DND-41 (cell line): Measurements from ENCODE around the gene GPR17.

ENCODE experiments used
- ATAC-seq: fragments of 200-7000 bp; cut with Tn5 transposase; 3 replicates; pipeline ENCODE4 v1.9.1; 2021; ENCODE audit warnings: low read depth; ENCODE audit not compliant: insufficient read depth
- DNase-seq: peaks from one replicate; pipeline ENCODE4 v3.0.0-alpha.2; 2020
- H2AFZ ChIP-seq: 2 replicates; pipeline ENCODE4 v1.6.0; 2012; ENCODE audit warnings: low read depth, low read length
- H3K27ac ChIP-seq: 2 replicates; pipeline ENCODE4 v1.5.1; 2012; ENCODE audit warnings: low read length, inconsistent platforms
- H3K27me3 ChIP-seq: fragments of 200-600 bp; sonication (generic); 2 replicates; pipeline ENCODE4 v1.6.0; 2012; ENCODE audit warnings: low read length, mild to moderate bottlenecking, inconsistent platforms; ENCODE audit not compliant: insufficient read depth, poor library complexity
- H3K36me3 ChIP-seq: 2 replicates; pipeline ENCODE4 v1.5.1; 2012; ENCODE audit warnings: low read length, inconsistent platforms; ENCODE audit not compliant: insufficient read depth
- H3K4me1 ChIP-seq: 2 replicates; pipeline ENCODE4 v1.5.1; 2012; ENCODE audit warnings: mild to moderate bottlenecking, low read length; ENCODE audit not compliant: insufficient read depth
- H3K4me2 ChIP-seq: 2 replicates; pipeline ENCODE4 v1.6.0; 2012; ENCODE audit warnings: mild to moderate bottlenecking, moderate library complexity, low read length, inconsistent platforms; ENCODE audit not compliant: insufficient read depth
- H3K4me3 ChIP-seq, 2 experiments: fragments of 200-600 bp in 1 of 2; shearing (Covaris generic) in 1 of 2; 2 replicates each; pipeline ENCODE4 v1.5.1; 2012 to 2016; ENCODE audit warnings: inconsistent platforms in 2 of 2, low read length in 2 of 2, mild to moderate bottlenecking in 2 of 2, low read depth in 1 of 2, moderate library complexity in 1 of 2
- H3K79me2 ChIP-seq: 2 replicates; pipeline ENCODE4 v1.6.0; 2012; ENCODE audit warnings: low read length, inconsistent platforms; ENCODE audit not compliant: insufficient read depth
- H3K9ac ChIP-seq: 2 replicates; pipeline ENCODE4 v1.6.0; 2012; ENCODE audit warnings: low read depth, mild to moderate bottlenecking, inconsistent platforms, low read length, moderate library complexity
- H3K9me3 ChIP-seq: 2 replicates; pipeline ENCODE4 v1.5.1; 2012; ENCODE audit warnings: low read length, moderate library complexity, mild to moderate bottlenecking, inconsistent platforms; ENCODE audit not compliant: insufficient read depth, severe bottlenecking
- H4K20me1 ChIP-seq: 2 replicates; pipeline ENCODE4 v1.6.0; 2012; ENCODE audit warnings: low read length; ENCODE audit not compliant: insufficient read depth
- CTCF ChIP-seq: IDR thresholded peaks from 2 replicates; pipeline ENCODE4 v1.5.1; 2012; ENCODE audit warnings: borderline replicate concordance, low read length, moderate library complexity, mild to moderate bottlenecking; ENCODE audit not compliant: poor library complexity, severe bottlenecking; ENCODE audit errors: extremely low read depth
- EZH2 ChIP-seq: IDR thresholded peaks from 3 replicates; pipeline ENCODE4 v1.6.1; 2012; ENCODE audit warnings: borderline replicate concordance, low read depth, mild to moderate bottlenecking, moderate library complexity, low read length, inconsistent platforms; ENCODE audit not compliant: severe bottlenecking

The GPR17 gene

GRCh38 chr2:127662937-127663565, 17.1 kb downstream of the GPR17 start:
- ATAC-seq: no peak; the same call in 2 of the 3 replicates
- Histone ChIP-seq H3K9ac (no peak overlapping the region), H2AFZ (no peak overlapping the region), H3K4me1 (peaks cover 8% of the 10 kb centered on the region), H3K4me2 (no peak overlapping the region), H4K20me1 (no peaks in the 10 kb centered on the region), H3K9me3 (no peaks in the 10 kb centered on the region), H3K79me2 (no peaks in the 10 kb centered on the region), H3K27ac (no peak overlapping the region), H3K36me3 (no peaks in the 10 kb centered on the region), H3K4me3 (no peak overlapping the region), H3K27me3 (no peaks in the 10 kb centered on the region)
- no peak for TF ChIP-seq CTCF
- no peak for TF ChIP-seq EZH2
- no peak for DNase-seq

GRCh38 chr2:127663566-127664064, 17.7 kb downstream of the GPR17 start:
- H3K27ac ChIP-seq: no peak overlapping the region
- H3K9ac ChIP-seq: no peak overlapping the region
- H3K79me2 ChIP-seq: no peaks in the 10 kb centered on the region
- H4K20me1 ChIP-seq: no peaks in the 10 kb centered on the region
- H3K4me1 ChIP-seq: peaks cover 8% of the 10 kb centered on the region
- DNase-seq: no peak
- H3K4me3 ChIP-seq: no peak overlapping the region
- H3K9me3 ChIP-seq: no peaks in the 10 kb centered on the region
- TF ChIP-seq CTCF: no peak
- TF ChIP-seq EZH2: no peak
- no peak overlapping the region for H3K4me2 ChIP-seq
- no peak overlapping the region for H2AFZ ChIP-seq
- no peaks in the 10 kb centered on the region for H3K36me3 ChIP-seq
- no peaks in the 10 kb centered on the region for H3K27me3 ChIP-seq
- ATAC-seq: no peak

GRCh38 chr2:127664065-127664894, 18.3 kb downstream of the GPR17 start:
- Histone ChIP-seq H3K4me3 (no peak overlapping the region), H2AFZ (no peak overlapping the region), H4K20me1 (no peaks in the 10 kb centered on the region), H3K36me3 (no peaks in the 10 kb centered on the region), H3K27me3 (no peaks in the 10 kb centered on the region), H3K9ac (no peak overlapping the region), H3K4me1 (peaks cover 8% of the 10 kb centered on the region), H3K27ac (no peak overlapping the region), H3K9me3 (no peaks in the 10 kb centered on the region), H3K79me2 (no peaks in the 10 kb centered on the region), H3K4me2 (no peak overlapping the region)
- DNase-seq: no peak
- ATAC-seq: no peak
- no peak for TF ChIP-seq EZH2
- TF ChIP-seq CTCF: no peak
